Fibroblast of mammary gland (primary cell): Measurements from ENCODE around the gene TSEN34.
"Not testable (repeated sequence)": the region's sequence is repeated elsewhere in the genome, so short reads cannot be mapped to it uniquely, and the experiment has no call there.

Experiments
- DNase-seq: peaks from one replicate; pipeline ENCODE4 v3.0.0-alpha.2; 2010; ENCODE audit warnings: low read depth
- H3K4me3 ChIP-seq: 2 replicates; pipeline ENCODE4 v1.5.1; 2011; ENCODE audit warnings: low read depth, mild to moderate bottlenecking, low read length, moderate library complexity; ENCODE audit not compliant: control insufficient read depth
- CTCF ChIP-seq: conservative IDR thresholded peaks from 2 replicates; pipeline ENCODE4 v1.5.1; 2011; ENCODE audit warnings: low read depth, low read length, inconsistent platforms; ENCODE audit not compliant: control insufficient read depth, insufficient read depth

TSEN34 gene

DNA sequence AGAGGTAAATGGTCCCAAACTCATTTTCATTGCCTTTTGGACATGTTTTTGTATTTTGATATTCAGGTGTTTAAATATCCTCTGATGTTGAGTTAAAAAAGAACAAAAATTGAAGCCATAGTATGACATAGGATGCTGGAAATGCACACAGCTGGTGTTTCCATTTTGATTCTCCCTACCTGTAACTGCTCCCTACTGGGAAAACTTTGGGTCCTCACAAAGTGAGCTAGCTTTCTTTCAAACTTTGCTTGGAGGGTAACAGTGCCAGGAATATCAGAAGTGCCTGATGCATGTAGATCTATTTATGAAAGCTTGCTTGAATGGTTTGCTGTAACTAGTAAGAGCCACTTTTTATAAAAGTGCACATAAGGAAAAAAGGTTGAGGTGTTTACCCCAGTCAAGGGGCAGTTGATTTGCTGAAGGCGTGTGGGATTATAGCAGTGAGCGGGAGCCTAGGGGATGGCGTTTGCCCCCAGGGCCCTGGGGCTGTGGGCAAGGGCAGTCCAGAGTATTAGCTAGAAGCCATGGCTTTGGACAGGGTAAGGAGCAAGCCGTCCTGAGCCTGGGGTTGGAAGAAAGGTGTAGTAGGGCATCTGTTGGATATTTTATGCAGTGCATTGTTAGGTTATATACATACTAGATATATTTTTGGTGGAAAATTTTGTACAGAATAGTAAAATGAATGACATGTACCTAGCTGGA, 13.8 kb downstream of the TSEN34 start:
- DNase-seq, result no peak
- no peak for TF ChIP-seq CTCF
- no peak overlapping the region for H3K4me3 ChIP-seq

DNA sequence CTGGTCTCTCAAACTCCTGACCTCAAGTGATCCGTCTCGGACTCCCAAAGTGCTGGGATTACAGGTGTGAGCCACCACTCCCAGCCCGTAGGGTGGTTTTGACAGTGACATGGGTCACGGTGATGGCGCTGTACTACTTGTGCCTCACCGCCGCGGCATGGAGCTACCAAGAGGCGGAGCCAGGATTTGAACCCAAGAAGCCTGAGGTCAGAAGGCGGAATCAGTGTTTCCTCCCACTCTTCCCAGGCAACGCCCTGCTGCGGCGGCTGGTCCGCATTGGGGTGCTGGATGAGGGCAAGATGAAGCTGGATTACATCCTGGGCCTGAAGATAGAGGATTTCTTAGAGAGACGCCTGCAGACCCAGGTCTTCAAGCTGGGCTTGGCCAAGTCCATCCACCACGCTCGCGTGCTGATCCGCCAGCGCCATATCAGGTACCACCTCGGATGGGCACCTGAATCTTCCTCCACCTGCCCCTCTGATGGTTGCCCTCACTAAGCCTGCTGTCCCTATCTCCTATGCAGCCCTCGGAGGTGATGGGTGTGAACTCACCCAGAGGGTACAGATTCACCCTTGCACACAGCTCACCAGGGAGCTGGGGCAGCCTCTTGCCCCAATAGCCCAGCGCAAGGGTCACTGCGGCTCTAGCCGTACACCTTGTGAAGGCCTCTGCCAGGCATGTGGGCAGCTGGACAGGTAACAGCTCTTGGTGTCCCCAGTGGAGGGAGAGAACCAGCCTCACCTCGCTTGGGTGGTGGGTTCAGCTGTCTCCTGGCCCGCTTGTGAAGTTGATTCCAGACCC, 15.1 kb downstream of the TSEN34 start:
- H3K4me3 ChIP-seq, result no peak overlapping the region
- TF ChIP-seq CTCF, result no peak
- no peak for DNase-seq

- no peak for TF ChIP-seq CTCF
- DNase-seq, result no peak
- no peak overlapping the region for H3K4me3 ChIP-seq
Measured at GRCh38 chr19:54206831-54207177, 15.7 kb downstream of the TSEN34 start.

DNA sequence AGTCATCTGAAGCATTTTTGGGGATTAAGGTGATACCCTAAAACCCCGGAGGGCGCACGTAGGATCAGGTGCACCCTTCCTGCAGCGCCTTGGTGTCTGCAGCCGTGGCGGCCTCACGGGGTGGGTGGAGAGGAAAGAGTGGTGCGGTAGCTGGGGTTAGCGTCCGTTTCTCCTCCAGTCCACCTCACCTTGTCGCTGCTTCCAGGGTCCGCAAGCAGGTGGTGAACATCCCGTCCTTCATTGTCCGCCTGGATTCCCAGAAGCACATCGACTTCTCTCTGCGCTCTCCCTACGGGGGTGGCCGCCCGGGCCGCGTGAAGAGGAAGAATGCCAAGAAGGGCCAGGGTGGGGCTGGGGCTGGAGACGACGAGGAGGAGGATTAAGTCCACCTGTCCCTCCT, 16.1 kb downstream of the TSEN34 start:
- H3K4me3 ChIP-seq, DNase-seq: not testable (repeated sequence)

GRCh38 chr19:54207676-54207982, 16.5 kb downstream of the TSEN34 start:
- TF ChIP-seq CTCF, result no peak
- H3K4me3 ChIP-seq, result no peak overlapping the region
- no peak for DNase-seq

DNA sequence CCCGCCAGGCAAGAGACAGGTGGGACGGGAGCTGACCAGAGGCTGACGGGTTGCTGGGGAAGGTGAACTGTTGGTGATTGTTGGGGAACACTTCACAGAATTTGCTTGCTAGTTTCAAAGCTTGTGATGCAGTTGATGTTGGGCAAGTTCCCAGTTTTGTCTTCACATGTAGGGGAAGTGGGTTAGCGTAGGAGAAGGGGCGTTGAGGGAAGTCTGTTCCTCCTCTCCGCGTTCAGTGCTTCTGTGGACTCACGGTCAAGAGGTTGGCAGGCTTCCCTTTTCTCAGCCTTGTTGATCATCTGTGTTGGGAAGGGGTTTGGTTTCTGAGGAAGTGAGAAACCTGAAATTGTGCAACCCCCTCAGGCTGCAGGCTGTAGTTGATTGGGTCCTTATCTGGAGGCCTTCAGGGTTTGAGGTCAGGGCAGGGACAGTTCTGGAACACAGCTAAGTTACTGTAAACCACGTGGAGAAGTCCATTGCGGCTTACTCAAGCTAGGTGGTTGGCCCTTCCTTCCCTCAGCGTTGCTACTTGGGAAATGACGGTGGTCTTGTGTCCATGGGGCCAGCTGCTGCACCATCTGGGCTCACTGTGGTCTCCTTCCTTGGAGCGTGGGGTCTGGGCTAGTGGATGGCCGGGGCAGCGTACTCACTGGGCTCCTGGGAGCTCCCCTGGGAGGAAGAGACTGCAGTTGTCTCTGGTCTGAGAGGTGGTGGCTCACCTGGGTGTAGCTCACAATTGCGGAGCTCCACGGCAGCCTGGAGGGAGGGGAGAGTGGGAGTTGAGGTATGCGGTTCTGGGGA, 17.1 kb downstream of the TSEN34 start:
- TF ChIP-seq CTCF, result no peak
- DNase-seq, result peak; percentile 98
- H3K4me3 ChIP-seq, result no peak overlapping the region

DNA sequence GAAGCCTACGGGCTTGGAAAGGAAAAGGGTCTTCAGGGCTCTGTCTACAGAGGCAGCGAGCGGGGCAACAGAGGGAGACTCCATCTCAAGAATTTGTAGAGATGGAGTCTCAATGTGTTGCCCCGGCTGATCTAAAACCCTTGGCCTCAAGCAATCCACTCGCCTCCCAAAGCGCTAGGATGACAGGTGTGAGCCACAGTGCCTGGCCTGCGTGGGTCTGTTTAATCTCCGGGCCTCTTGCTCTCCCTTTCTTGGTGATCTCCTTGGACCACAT, 17.6 kb downstream of the TSEN34 start:
- peak; percentile 30 for DNase-seq
- no peak for TF ChIP-seq CTCF
- no peak overlapping the region for H3K4me3 ChIP-seq
